Measurements from ENCODE around the gene HPGD. TPM values are rescaled to one million over a fixed set of nuclear protein-coding genes. Genes with fewer than 3 reads are reported as not detected.

Gene HPGD
- total and polyA plus RNA-seq, 9 of the 15 experiments (the other 6 are each of a cell fraction or from before 2014, with no cell fraction given): 2.3 to 8.6 (median 4.8) TPM

- TF ChIP-seq ZBTB11 (CRISPR knock-in tag; IDR thresholded peaks at IDR 0.05) (no peak), ZNF740 (CRISPR knock-in tag; IDR thresholded peaks at IDR 0.05) (no peak), ZNF740 (tag; IDR thresholded peaks at IDR 0.05) (no peak), ZZZ3 (IDR thresholded peaks at IDR 0.05) (no peak), NFE2L1 (tag; IDR thresholded peaks at IDR 0.05; ENCODE audit: borderline replicate concordance, low read depth) (no peak), POLR2B (IDR thresholded peaks at IDR 0.05; ENCODE audit: low read depth, partially characterized antibody) (no peak), HDAC8 (tag; IDR thresholded peaks at IDR 0.05) (no peak)
Observed at GRCh38 chr4:174528226-174528625, 5.9 kb upstream of the HPGD start (continued).
